Measurements from ENCODE around the gene GAB3.
A peak's percentile ranks its signal among the peaks of the same experiment; 100 is the strongest.

The GAB3 gene

GRCh38 chrX:154749856-154750255 lies 1.0 kb downstream of the GAB3 start:
- no peak for FAIRE-seq

GRCh38 chrX:154748712-154749339 lies 2.1 kb downstream of the GAB3 start:
- peak; percentile 23 for FAIRE-seq

DNA sequence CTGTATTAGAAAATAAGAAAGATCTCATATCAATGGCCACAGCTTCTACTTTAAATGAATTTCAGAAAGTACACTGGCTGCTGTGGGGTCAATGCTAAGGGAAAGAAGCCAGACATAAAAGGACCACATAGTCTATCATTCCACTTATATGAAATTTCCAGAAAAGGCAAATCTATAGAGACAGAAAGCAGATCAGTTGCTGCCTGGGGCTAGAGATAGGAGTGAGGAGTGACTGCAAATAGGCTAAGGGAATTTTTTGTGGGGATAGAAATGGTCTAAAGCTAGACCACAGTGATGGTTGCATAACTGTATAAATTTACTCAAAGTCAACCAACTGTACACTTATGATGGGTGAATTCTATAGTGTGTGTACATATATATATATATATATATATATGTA lies 8.3 kb downstream of the GAB3 start:
- FAIRE-seq: no peak

- no peak for FAIRE-seq
Observed at GRCh38 chrX:154739952-154740465, 10.9 kb downstream of the GAB3 start.

DNA sequence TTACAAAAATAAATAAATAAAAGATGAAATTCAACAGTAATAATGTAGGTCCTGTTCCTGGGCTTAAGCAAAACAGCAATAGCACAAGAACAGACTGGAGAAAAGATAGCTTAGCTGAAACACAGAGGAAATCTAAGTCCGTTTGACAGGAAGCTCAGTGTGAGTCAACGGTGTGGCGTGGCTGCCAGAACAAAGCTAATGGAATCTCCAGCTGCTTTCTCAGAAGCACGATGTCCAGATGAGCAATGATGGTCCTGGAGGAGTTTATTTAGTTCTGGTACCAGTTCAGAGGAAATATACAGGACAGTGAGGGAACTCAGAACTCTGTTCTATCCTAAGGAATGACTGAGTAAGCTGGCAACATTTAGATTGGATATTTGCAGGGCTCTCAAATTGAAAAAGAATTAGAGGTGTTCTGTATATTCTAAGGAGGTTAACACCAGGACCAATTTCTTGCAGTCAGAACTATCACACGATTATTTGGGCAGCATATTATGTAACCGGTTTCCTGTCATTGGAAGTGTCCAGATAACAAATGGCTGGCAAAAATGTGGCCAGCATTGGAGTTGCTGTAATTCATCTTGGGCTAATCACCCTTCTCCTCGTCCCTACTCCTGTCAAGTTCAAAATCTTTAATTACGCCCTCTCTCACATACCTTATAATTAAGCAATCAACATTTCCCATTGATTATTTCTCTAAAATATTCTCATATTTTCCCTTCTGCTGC lies 12.7 kb downstream of the GAB3 start:
- no peak for FAIRE-seq

DNA sequence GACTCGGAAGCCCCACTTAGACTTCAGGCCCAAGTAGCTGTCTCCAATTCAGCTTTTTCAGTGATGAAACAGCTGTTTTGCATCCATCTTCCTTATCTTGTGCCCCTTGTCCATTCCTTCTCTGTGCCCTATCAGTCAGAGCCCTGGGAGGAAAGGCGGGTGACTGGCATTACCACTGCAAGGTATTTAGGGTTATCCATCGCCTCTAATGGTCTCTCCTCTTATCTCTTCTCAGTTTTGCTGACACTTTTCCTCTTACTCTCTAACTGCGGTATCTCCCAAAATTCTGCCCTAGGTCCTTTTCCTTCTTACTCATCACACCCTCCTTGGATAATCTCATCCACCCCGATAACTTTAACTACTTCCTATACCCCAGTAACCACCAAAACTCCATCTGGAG lies 13.7 kb downstream of the GAB3 start:
- no peak for FAIRE-seq

DNA sequence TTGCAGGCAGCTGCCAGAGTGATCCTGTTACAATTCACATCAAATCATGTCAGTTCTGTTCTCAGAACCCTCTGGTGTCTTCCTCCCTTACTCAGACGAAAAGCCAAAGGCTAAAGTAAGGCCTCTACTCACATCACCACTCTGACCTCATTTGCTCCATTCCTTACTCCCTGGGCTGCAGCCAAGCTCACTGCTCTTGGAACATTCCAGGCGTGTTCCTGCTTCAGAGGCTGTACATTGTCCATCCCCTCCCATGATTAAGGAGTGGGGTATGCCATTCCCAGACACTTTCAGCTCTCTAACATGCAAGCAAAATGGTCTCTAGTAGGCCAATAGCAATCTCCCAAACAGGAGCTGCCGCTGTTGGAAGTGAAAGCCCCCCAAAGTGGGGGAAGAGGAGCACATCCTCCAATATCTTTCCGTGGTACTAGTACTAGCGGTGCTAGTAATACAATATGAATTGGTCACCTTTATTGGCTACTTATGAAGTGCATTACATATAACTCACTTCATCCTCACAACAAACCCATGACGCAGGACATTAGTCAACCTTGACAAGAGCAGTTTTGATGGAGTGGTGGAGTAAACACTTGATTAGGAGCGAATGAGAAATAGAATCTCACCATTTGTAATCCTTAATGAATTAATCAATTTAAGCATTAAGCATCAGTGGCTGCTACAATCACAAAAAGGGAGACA lies 15.0 kb downstream of the GAB3 start:
- FAIRE-seq: no peak

DNA sequence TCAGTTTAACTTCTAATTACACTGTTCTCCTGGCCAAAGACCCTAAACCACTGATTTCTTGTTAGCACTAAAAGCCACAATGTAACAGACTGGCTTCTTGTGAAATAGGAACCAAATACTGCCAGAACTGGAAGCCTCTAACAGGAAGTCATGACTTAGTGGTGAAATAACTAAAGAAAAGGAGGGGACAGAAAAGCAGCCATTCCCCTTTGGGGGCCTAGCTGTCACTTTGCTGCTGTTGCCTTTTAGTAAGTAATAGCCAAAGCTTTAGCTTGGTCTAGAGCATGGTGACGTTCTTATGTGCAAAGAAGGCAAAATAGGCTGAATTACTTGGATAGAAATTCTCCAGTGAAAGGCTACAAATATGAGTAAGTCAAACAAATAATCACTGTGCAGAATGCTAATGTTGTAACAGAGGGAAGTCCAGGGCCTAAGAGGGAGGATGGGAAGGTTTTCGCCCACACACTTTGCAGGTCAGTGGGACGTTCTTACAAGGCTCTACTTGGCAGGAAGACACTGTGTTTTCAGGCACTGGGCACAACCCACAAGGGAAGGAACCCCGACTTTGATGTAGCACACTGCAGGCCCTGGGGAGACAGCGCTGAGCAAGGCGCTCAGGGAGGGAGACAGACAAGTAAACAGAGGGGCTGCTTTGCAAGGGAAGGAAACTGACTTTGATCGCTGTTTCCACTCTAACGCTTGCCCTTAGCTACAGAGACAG lies 16.7 kb downstream of the GAB3 start:
- FAIRE-seq: no peak

DNA sequence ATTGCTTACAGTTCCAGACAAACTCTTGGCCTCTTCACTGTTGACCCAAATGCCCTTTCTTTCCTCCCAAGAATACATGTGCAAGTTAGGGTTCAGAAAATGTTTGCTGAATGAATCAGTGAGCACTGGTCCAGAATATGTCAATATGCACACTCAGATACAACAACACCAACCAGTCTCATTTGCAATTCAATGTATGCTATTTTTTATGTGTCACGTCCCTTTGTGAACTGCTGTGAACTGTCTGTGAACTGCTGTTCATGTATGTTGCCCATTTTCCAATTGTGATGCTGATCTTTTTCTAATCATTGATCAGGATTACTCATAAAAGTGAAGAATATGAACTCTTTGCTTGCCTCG lies 17.8 kb downstream of the GAB3 start:
- FAIRE-seq: no peak

DNA sequence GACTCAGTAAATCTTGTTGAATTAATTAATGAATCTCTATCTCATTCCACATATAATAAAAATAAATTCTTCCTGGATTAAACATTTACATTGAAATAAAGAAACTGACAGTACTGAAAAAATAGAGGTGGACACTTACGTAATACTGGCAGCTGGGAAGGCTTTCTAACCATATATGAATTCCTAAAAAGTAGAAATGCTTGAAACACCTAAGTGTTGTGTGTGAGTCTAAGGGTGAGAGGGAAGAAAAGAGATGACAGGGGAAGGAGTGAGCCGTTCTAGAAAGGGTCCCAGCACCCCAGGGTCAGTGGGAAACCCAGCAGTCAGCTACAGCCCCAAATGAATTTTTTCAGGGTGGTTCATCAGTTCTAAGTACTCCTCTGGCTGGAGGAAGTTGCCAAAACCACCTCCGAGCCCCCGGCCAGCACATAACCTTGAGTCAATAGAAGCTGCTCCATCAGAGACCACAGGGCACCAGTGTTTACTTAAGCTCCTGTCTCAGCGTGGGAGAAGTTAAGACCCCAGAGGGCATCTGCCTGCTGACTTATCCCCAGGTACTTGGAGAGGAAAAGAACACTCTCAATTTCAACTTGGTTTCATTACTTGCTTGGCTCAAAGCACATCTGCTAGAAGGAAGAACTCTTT lies 18.3 kb downstream of the GAB3 start:
- no peak for FAIRE-seq

GRCh38 chrX:154731881-154732280 lies 19.0 kb downstream of the GAB3 start:
- FAIRE-seq: no peak

DNA sequence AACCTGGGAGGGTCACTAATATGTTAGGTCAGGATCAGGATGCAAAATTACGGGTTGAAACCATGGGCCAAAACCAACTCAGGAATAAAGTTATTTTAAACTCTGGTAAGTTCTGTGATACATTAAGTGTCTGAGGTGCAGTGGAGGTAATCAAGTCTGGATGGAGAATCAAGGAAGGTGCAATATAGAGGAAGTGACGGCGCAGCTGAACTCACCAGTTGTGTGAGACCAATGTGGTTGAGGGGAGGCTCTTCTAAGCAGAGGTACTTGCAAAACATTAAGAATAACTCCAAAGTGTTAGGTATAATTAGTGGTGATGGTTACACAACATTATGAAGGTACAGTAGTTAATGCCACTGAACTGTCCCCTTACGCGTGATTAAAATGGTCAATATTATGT lies 19.7 kb downstream of the GAB3 start:
- FAIRE-seq: no peak

- no peak for FAIRE-seq
Observed at GRCh38 chrX:154730253-154730891, 20.5 kb downstream of the GAB3 start.

DNA sequence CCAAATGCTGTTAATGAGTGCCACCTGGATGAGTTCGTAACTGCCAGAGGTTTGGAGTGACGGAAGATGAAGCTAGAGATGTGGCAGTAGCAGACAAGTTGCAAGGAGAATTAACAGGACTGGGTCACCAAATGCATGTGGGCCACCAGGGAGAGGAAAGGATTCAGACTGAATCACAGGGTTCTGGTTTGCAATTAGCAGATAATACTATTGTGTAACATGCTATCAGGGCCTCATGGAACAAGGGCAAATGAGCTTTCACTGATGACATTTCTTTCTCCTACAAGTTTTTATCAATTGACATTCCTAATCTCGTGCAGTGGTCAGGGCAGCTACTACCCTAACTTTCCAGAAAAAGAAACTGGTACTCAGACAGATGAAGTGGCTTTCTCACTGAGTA lies 21.4 kb downstream of the GAB3 start:
- FAIRE-seq: no peak

GRCh38 chrX:154728431-154729190 lies 22.3 kb downstream of the GAB3 start:
- FAIRE-seq: no peak

GRCh38 chrX:154727871-154728270 lies 23.0 kb downstream of the GAB3 start:
- no peak for FAIRE-seq

DNA sequence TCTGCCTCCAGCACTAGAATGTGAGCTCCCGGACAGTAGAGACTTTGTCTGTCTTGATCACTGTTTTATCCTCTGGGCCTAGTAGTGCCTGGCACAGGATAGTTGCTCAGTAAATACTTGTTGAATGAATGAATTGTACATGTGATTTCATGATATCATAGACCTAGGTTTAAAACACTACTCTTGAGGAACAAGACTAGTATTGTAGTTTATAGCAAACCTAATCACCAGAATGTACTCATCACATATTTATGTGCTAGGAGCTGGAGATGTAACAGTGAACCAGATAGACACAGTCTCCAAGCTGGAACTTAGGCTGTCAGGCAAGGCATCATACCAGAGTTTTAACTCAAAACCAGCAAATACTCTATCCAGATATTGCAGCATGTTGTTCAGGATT lies 23.5 kb downstream of the GAB3 start:
- no peak for FAIRE-seq

DNA sequence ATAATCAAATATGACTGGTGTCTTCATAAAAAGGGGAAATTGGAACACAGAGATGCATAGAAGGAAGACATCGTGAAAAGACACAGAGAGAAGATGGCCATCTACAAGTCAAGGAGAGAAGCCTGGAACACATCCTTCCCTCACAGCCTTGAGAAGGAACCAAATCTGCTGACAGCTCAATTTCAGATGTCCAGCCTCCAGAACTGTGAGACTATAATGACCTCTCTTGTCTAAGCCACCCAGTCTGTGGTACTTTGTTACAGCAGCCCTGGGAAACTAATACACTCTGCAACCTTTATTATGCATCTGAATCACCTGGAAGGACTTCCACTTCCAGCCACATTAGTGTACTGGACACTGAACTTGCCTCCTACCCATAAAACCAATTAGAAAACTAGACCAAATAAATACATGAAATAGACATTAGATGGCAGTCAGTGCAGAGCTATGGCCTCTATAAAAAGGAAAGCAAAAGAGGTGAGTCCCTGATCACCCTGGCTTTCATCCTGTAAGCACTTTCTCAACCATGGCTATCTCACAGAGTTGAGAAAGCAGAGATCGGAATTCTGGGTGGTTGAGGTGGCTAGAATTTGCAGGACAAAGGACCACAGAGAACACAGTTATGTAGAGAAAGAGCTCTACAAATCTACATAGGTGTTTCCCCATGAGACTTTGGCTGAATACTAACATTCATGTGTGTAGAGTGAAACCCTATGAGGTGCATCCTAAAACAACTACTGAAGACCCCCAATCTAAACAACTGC lies 25.7 kb downstream of the GAB3 start:
- FAIRE-seq: no peak

DNA sequence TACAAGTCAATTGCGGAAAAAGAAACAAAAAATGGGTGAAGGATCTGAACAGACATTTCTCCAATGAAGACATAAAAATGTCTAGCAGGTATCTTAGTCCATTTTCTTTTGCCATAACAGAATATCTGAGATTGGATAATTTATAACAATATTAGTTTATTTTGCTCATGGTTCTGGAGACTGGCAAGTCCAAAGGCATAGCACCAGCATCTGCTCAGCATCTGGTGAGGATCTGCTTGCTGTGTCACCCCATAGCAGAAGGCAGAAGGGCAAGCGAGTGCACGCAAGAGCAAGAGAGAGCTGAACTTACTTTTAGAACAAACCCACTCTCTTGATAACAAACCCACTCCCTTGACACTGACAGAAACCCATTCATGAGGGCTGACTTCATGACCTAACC lies 29.7 kb downstream of the GAB3 start:
- FAIRE-seq: no peak

- no peak for FAIRE-seq
Observed at GRCh38 chrX:154720067-154720466, 30.8 kb downstream of the GAB3 start.

- no peak for FAIRE-seq
Observed at GRCh38 chrX:154719132-154719675, 31.7 kb downstream of the GAB3 start.

All from TTC549 (cell line).